ENCODE results near the gene CACNB1.

The CACNB1 gene

DNA sequence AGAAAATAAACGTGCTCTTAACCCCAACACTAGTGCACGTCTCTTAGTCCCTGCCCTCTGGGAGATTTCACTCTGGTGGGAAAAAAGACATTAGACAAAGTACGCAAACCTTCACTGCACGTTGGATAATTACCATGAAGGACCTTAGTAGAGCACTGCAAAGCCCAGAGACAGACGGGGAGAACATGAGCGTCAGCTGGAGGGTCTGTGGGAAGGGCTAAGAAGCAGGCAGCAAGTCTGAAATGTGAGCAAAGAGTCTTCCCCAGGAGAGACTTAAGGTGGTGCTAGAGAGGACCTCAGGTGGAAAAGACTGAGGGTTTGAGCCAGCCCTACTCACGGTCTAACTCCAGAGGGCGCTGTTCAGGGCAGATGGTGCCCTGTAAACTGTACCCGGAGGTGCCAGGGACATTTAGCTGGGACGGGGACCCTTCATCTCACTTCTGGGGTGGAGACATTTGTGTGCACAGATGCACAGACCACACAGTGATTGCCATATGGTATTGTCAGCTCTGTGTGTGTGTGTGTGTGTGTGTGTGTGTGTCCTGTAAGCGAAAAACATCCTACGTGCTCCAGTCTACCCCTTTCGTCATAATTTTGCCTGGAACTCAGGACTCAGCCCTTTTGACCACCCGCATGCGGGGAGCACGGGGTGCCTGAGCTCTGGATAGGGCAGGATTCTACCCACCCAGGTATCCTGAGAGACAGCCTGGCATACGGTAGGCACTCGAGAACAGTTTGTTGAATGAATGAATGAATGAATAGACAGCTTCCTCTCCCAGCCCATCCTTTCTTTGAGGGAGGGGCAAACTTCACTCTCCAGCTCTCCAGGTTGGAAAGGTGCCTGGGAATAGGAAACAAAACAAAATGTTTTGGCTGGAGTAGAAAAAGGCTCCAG lies 38.3 kb upstream of the CACNB1 start:
- peak overlapping the region; percentile 4 for H3K4me3 Mint-ChIP-seq
- peaks cover 47% of the 10 kb centered on the region for H3K4me1 Mint-ChIP-seq
- ATAC-seq (replicated peaks; ENCODE audit: extremely low read depth, poor library complexity, severe bottlenecking) (peak; percentile 29), DNase-seq (ENCODE audit: low spot score in 2 of 2) (peak in 1 of 2 donors; percentile 43)
- H3K9me3 Mint-ChIP-seq, result no peaks in the 10 kb centered on the region
- peaks cover 9% of the 10 kb centered on the region for H3K36me3 Mint-ChIP-seq (ENCODE audit: insufficient read depth)
- H3K27me3 Mint-ChIP-seq, result peaks cover 13% of the 10 kb centered on the region
- H3K27ac Mint-ChIP-seq (ENCODE audit: low read depth), result peak overlapping the region; percentile 25

DNA sequence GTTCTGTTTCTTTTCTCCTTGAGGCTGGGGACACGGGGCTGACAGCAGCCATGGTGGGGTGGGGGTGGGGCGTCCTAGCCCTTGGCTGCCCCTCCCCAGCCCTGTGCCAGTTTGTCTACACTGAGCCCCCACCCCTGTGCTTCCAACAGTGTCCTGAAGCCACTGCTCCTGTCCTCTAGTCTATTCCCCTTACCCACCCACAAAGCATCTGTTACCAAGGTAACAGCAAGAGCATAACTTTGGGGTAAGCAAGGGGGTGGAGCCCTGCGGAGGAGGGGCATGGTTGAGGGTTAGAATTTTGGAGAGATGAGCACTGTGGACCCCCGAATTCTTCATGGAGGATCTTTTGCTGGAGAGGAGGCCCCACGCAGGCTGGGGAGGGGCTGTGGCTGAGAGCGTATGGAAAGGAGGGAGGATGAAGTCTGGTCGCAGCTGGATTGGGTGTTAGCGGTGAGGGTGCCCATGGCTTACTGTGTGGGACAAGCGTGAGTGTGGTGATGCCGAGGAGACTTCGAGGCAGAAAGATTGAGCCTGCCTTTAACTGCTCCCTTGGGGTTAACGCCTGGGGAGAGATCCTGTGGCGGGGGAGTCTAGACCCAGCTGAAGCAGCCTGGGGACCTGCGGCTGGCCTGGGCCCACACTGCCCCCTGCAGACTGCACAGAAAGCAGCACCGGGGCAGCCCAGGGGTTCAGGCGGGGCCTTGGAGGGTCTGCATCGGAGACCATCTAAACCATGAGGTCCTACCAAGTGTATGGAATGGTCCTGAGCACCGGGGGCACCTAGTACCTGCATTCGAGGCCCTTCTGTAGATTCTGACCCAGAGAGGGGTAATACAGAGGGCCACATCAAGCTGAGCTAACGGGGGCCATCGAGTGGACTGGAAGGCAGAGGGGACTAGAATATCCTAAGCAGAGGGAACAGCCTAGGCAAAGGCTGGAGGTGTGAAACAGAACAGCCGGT lies 34.4 kb upstream of the CACNB1 start:
- DNase-seq (ENCODE audit: low spot score in 2 of 2) (peak; percentile 42 to 48), ATAC-seq (replicated peaks; ENCODE audit: extremely low read depth, poor library complexity, severe bottlenecking) (peak; percentile 83)
- Mint-ChIP-seq H3K9me3 (no peaks in the 10 kb centered on the region), H3K4me1 (peaks cover 31% of the 10 kb centered on the region), H3K4me3 (peak overlapping the region; percentile 33), H3K36me3 (ENCODE audit: insufficient read depth) (no peaks in the 10 kb centered on the region), H3K27me3 (peaks cover 42% of the 10 kb centered on the region), H3K27ac (ENCODE audit: low read depth) (peak overlapping the region; percentile 72)

DNA sequence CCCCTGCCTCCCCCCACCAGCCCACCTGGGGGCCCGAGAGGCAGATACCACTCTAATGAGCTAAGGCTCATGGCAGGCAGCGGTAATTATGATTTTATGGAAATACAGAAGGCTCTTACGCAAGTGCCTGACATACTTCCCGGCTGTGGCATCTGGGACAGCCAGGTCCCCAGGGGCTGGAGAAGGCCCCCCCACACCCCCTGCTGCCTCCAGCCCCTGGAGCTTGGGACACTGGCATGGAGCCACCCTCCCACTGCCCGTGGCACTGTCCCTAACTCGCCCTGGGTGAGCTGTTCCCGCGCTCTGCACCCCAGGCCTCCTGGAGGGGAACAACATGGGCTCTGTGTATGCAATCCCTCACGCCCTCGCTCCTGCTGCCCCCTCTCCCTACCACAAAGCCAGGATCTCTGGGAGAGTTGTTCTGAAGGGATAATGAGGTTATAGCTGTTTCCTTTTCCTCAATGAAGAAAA lies 33.7 kb upstream of the CACNB1 start:
- Mint-ChIP-seq H3K9me3 (no peaks in the 10 kb centered on the region), H3K27me3 (peaks cover 47% of the 10 kb centered on the region), H3K36me3 (ENCODE audit: insufficient read depth) (no peaks in the 10 kb centered on the region), H3K4me3 (no peak overlapping the region), H3K27ac (ENCODE audit: low read depth) (peak overlapping the region; percentile 72), H3K4me1 (peaks cover 33% of the 10 kb centered on the region)
- ATAC-seq (replicated peaks; ENCODE audit: extremely low read depth, poor library complexity, severe bottlenecking) (no peak), DNase-seq (ENCODE audit: low spot score in 2 of 2) (no peak)

DNA sequence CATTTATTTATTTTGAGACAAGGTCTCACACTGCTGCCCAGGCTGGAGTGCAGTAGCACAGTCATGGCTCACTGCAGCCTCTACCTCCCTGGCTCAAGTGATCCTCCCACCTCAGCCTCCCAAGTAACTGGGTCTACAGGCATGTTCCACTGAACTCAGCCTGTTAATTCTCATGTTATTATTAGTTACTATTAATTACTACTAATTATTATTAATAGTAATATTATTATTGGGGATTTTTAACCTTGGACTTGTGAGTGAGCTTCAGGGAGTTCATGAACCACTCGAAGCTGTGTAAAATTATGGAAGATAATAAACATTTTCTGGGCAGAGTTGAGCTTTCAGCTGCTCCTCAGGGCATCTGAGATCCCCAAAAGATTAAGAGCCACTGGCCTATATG lies 32.9 kb upstream of the CACNB1 start:
- Mint-ChIP-seq H3K4me1 (peaks cover 30% of the 10 kb centered on the region), H3K27ac (ENCODE audit: low read depth) (no peak overlapping the region), H3K36me3 (ENCODE audit: insufficient read depth) (no peaks in the 10 kb centered on the region), H3K27me3 (peaks cover 54% of the 10 kb centered on the region), H3K9me3 (no peaks in the 10 kb centered on the region), H3K4me3 (no peak overlapping the region)
- DNase-seq (ENCODE audit: low spot score in 2 of 2), result no peak
- ATAC-seq (replicated peaks; ENCODE audit: extremely low read depth, poor library complexity, severe bottlenecking), result no peak

DNA sequence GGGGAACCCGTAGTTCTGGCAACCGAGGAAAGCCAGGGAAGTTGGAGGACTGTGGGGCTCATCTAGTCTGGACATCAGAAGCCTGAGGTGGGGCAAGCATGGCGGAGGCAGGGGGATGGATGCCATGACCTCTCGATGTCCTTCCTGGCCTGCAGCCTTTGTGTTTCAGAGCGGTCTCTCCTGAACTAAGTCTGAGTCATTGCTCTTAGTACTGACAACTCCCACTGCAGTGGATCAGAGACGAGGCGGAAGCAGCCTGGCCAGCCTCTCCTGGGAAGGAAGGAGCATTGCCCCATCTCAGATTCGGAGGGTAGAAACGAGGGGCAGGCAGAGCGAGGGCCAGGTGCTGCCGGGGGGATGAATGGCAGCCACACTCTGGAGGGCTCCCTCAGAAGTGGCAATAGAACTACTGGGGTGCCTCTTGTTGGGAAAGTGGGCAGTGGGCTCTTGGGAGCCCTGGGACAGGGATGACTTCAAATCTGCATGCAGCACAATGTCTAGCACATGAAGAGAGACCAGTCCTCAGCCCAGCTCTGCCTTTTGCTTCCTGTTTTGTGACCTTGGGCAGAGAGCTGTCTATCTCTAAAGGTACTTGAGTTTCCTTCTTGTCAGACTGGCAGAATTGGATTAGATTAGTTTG lies 31.9 kb upstream of the CACNB1 start:
- Mint-ChIP-seq H3K27ac (ENCODE audit: low read depth) (no peak overlapping the region), H3K27me3 (peaks cover 56% of the 10 kb centered on the region), H3K9me3 (no peaks in the 10 kb centered on the region), H3K36me3 (ENCODE audit: insufficient read depth) (no peaks in the 10 kb centered on the region), H3K4me1 (peaks cover 28% of the 10 kb centered on the region), H3K4me3 (no peak overlapping the region)
- DNase-seq (ENCODE audit: low spot score in 2 of 2) (no peak), ATAC-seq (replicated peaks; ENCODE audit: extremely low read depth, poor library complexity, severe bottlenecking) (no peak)

DNA sequence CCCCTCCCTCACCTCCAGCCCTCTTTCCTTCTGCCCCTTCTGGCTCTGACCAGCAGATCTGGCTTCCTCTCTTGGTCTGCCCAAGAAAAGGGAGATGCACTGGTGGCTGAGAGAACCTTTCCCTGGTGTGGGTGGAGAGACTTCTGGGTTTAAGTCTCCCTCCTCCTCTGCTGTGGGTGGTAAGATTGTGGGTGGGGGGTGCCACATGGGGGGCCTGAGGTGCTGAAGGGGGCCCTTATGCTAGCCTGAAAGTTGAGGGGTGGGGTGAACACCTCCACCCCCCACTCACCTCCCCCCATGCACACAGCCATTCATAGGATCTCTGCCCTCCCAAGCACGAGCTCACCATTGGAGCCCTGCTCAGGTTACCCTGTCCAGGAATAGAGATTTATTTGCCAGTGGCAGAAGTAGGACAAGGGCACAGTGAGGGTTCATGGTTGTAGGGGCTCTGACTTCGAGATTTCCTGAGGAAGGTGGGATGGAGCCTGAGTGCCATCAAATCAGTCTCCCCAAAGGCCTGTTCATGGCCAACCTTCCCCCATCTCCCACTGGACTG lies 30.0 kb upstream of the CACNB1 start:
- no peak overlapping the region for H3K27ac Mint-ChIP-seq (ENCODE audit: low read depth)
- DNase-seq (ENCODE audit: low spot score in 2 of 2), result no peak
- peaks cover 65% of the 10 kb centered on the region for H3K27me3 Mint-ChIP-seq
- H3K4me3 Mint-ChIP-seq, result no peak overlapping the region
- no peaks in the 10 kb centered on the region for H3K9me3 Mint-ChIP-seq
- H3K4me1 Mint-ChIP-seq, result peaks cover 27% of the 10 kb centered on the region
- peaks cover 3% of the 10 kb centered on the region for H3K36me3 Mint-ChIP-seq (ENCODE audit: insufficient read depth)
- no peak for ATAC-seq (replicated peaks; ENCODE audit: extremely low read depth, poor library complexity, severe bottlenecking)

DNA sequence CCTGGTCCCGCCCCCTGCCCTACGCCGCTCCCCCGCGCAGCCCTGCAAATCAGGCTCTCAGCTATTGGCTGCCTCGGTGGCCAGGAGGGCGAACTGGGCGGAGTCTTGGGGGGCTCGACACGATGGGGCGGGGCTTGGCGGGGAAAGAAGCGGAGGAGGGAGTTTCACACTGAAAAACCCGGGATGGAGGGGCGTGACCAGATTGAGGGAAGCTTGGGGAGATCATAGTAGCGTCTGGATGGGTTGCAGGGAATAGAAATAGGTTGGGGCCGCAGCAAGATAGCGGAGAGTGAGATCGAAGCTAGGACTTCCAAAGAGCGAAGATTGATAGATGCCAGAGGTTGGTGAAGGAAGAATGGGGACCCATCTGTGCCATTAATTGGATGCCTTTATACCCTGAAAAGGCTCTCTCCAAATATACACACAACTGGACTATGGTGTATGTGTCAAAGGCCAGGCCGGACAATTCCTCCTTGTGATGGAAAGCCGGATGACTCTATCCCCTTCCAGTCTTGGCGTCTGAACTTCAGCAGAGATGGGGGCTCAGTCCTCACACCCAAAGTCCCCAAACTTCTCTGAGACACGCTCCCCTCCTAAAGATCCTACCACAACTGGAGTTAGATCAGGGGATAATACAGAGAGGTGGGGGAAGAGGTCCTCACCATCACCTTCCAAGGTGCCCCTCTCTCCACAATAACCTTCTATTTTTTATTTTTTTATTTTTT lies 28.7 kb upstream of the CACNB1 start:
- Mint-ChIP-seq H3K36me3 (ENCODE audit: insufficient read depth) (peaks cover 3% of the 10 kb centered on the region), H3K27ac (ENCODE audit: low read depth) (no peak overlapping the region), H3K4me1 (peaks cover 16% of the 10 kb centered on the region), H3K4me3 (peak overlapping the region; percentile 73), H3K9me3 (no peaks in the 10 kb centered on the region), H3K27me3 (peaks cover 53% of the 10 kb centered on the region)
- peak; percentile 70 for ATAC-seq (replicated peaks; ENCODE audit: extremely low read depth, poor library complexity, severe bottlenecking)
- no peak for DNase-seq (ENCODE audit: low spot score in 2 of 2)

DNA sequence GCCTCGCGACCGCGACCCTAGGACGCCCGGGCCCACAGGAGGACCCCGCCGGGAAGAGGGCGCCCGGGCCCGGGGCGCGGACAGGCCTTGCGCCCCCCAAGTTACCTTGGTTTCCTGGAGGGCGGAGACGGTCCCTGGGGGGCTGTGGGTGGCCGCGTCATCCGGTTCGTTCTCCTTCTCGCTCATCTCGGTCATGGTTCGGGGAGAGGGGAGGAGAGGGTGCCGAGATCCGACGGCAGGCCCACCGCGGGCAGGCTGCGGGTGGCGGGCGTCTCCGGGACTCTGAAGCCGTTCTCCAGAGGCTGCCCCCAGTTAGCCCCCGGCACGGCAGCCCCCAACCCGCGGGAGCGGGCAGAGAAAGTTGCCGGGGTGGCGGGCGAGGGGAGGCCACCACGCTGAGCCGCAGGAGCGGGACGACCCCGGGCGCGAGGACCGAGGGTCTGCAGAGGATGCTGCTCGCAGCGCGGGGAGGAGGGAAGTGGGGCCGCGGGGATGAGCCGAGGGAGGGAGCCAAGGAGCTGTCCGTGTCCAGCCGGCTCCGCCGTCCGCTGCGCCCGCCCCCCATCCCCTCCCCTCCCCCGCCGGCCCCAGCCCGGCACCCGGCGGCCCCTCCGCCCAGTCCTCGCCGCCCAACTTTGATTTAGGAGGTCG lies 28.0 kb upstream of the CACNB1 start, which contains the start of gene STAC2:
STAC2 (minus strand) TSS at position 638 of the 651 bp plus-strand sequence; CDS start at position 195, 443 bp downstream.
- Mint-ChIP-seq H3K4me1 (peaks cover 16% of the 10 kb centered on the region), H3K27ac (ENCODE audit: low read depth) (no peak within 1 kb of the TSS), H3K36me3 (ENCODE audit: insufficient read depth) (peaks cover 3% of the 10 kb centered on the region), H3K4me3 (peak within 1 kb of the TSS; percentile 73), H3K27me3 (peaks cover 52% of the 10 kb centered on the region), H3K9me3 (no peaks in the 10 kb centered on the region)
- DNase-seq (ENCODE audit: low spot score in 2 of 2) (no peak), ATAC-seq (replicated peaks; ENCODE audit: extremely low read depth, poor library complexity, severe bottlenecking) (no peak)

DNA sequence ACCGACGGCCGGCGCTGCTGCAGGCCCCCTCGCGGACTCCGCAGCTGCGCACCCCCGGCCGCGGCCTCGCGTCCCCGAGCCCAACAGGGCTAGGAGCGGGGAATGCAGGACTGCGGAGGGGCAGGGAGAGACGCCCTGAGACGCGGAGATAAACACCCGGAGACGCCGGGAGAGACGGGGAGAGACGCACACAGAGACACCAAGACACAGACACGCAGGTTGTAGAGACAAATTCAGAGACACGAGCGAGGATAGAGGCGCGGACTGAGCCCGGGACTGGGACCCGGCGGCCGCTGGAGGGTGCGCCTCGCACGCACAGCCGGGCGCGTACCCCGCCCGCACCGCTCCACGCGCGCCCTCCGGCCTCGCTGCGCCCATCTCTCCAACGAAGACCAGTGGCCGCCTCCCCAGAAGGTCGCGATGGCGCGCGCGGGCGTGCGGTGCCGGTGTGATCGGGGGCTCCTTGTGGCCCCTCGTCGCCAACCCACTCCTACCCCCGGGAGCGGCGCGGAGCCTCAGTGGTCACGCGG lies 27.4 kb upstream of the CACNB1 start:
- Mint-ChIP-seq H3K27ac (ENCODE audit: low read depth) (no peak overlapping the region), H3K27me3 (peaks cover 49% of the 10 kb centered on the region), H3K36me3 (ENCODE audit: insufficient read depth) (peaks cover 3% of the 10 kb centered on the region), H3K4me1 (peaks cover 15% of the 10 kb centered on the region), H3K9me3 (no peaks in the 10 kb centered on the region), H3K4me3 (peak overlapping the region; percentile 73)
- ATAC-seq (replicated peaks; ENCODE audit: extremely low read depth, poor library complexity, severe bottlenecking) (no peak), DNase-seq (ENCODE audit: low spot score in 2 of 2) (no peak)

DNA sequence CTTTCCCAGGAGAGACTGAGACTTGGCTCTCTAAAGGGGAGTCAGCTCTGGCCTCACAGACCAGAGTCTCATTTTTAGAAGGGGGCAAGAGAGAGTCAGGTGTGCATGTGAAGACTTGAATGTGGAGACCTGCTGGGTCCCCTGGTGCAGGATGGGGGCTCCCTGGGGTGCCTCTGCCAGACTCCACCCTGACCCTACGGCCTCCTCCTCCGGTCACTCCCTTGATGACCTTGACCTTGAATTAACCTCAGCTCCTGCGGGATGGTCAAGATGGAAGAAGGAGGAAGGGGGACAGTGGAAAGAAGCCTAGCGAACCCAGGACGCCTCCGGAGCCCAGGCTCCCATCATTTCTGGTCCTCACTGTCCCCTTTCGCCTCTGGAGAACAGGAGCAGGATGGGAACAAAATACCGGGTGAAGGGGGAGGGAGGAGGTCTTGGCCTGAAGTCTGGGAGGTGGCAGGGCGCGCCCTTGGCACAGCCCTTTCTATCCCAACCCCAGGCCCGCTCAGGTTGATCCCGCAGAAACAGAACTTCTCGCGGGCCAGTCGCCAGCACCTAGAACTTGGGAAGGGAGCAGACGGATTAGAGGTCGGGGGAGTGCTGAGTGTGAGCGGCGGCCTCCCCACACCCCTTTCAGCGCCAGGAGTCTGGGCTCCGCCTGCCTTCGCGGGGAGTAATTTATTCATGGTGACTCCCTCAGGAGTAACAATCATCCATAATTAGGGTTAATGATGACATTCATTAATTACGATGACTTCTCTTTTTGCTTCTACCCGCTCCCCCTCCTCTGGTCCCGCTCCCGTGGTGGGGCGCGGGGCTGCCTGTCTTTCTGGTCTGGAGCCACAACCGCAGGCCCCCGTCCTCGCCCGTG lies 26.7 kb upstream of the CACNB1 start:
- Mint-ChIP-seq H3K36me3 (ENCODE audit: insufficient read depth) (peaks cover 3% of the 10 kb centered on the region), H3K9me3 (no peaks in the 10 kb centered on the region), H3K27ac (ENCODE audit: low read depth) (no peak overlapping the region), H3K27me3 (peaks cover 42% of the 10 kb centered on the region), H3K4me3 (peak overlapping the region; percentile 73), H3K4me1 (peaks cover 8% of the 10 kb centered on the region)
- ATAC-seq (replicated peaks; ENCODE audit: extremely low read depth, poor library complexity, severe bottlenecking) (no peak), DNase-seq (ENCODE audit: low spot score in 2 of 2) (no peak)
